IPS-18a (cell line): ENCODE data around the gene IRAK2.
A peak's percentile ranks its signal among the peaks of the same experiment; 100 is the strongest.
"Not testable (repeated sequence)": the region's sequence is repeated elsewhere in the genome, so short reads cannot be mapped to it uniquely, and the experiment has no call there.

Source experiments
- H3K27ac ChIP-seq: one replicate; pipeline ENCODE4 v1.5.1; 2013; ENCODE audit warnings: low read length
- H3K27me3 ChIP-seq: one replicate; pipeline ENCODE4 v1.6.1; 2013; ENCODE audit warnings: mild to moderate bottlenecking, low read length; ENCODE audit not compliant: control insufficient read depth, insufficient read depth
- H3K36me3 ChIP-seq: one replicate; pipeline ENCODE4 v1.6.1; 2013; ENCODE audit warnings: low read depth, low read length; ENCODE audit not compliant: control insufficient read depth
- H3K4me1 ChIP-seq: one replicate; pipeline ENCODE4 v1.6.1; 2013; ENCODE audit warnings: low read depth, low read length; ENCODE audit not compliant: control insufficient read depth
- H3K4me3 ChIP-seq: one replicate; pipeline ENCODE4 v1.5.1; 2013; ENCODE audit warnings: low read length
- H3K9ac ChIP-seq: one replicate; pipeline ENCODE4 v1.6.1; 2013; ENCODE audit warnings: mild to moderate bottlenecking, low read length, moderate library complexity
- H3K9me3 ChIP-seq: one replicate; pipeline ENCODE4 v1.6.1; 2013; ENCODE audit warnings: low read depth, low read length; ENCODE audit not compliant: control insufficient read depth

The IRAK2 gene

GRCh38 chr3:10162185-10162584 lies 2.5 kb upstream of the IRAK2 start:
- Histone ChIP-seq H3K4me1 (no peaks in the 10 kb centered on the region), H3K36me3 (no peaks in the 10 kb centered on the region), H3K27me3 (peaks cover 6% of the 10 kb centered on the region), H3K27ac (no peak overlapping the region), H3K9me3 (no peaks in the 10 kb centered on the region), H3K9ac (no peak overlapping the region), H3K4me3 (no peak overlapping the region)

DNA sequence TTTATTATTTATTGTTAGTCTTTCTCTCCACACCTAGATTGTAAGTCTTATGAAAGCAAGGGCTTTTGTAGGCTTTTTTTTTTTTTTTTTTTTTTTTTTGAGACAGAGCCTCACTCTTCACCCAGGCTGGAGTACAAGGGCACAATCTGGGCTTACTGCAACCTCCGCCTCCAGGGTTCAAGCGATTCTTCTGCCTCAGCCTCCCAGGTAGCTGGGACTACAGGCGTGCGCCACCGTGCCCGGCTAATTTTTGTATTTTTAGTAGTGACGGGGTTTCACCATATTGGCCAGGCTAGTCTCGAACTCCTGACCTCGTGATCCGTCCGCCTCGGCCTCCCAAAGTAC lies 546 bp upstream of the IRAK2 start:
- peak overlapping the region; percentile 77 for H3K4me3 ChIP-seq
- not testable (repeated sequence) for H3K4me1 ChIP-seq, H3K27me3 ChIP-seq, H3K27ac ChIP-seq, H3K9ac ChIP-seq, H3K9me3 ChIP-seq, H3K36me3 ChIP-seq

- Histone ChIP-seq H3K27ac (no peak overlapping the region), H3K4me3 (no peak overlapping the region), H3K9ac (no peak overlapping the region)
These were observed 1.5 kb downstream of the IRAK2 start for GRCh38 chr3:10166213-10166604.

DNA sequence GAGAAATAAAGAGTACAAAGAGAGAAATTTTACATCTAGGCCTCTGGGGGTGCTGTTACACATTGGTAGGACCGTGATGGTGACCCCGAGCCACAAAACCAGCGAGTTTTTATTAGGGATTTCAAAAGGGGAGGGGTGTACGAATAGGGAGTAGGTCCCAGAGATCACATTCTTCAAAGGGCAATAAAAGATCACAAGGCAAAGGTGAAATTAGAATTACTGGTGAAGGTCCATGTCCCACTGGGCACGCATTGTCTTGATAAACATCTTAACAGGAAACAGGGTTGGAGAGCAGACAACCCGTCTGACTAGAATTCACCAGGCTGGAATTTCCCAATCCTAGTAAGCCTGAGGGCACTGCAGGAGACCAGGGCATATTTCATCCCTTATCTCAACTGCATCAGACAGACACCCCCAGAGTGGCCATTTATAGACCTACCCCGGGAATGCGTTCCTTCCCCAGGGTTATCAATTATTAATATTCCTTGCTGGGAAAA lies 4.3 kb downstream of the IRAK2 start:
- H3K27ac ChIP-seq: no peak overlapping the region
- no peak overlapping the region for H3K9ac ChIP-seq
- H3K36me3 ChIP-seq: no peaks in the 10 kb centered on the region
- peaks cover 6% of the 10 kb centered on the region for H3K27me3 ChIP-seq
- no peaks in the 10 kb centered on the region for H3K4me1 ChIP-seq
- H3K9me3 ChIP-seq: no peaks in the 10 kb centered on the region
- H3K4me3 ChIP-seq: no peak overlapping the region

More at GRCh38 chr3:10166213-10166604, 1.5 kb downstream of the IRAK2 start:
- Histone ChIP-seq H3K27me3 (peaks cover 6% of the 10 kb centered on the region), H3K9me3 (no peaks in the 10 kb centered on the region), H3K4me1 (no peaks in the 10 kb centered on the region), H3K36me3 (no peaks in the 10 kb centered on the region)

- Histone ChIP-seq H3K27ac (no peak overlapping the region), H3K9ac (no peak overlapping the region), H3K4me1 (no peaks in the 10 kb centered on the region), H3K4me3 (no peak overlapping the region), H3K9me3 (no peaks in the 10 kb centered on the region), H3K36me3 (no peaks in the 10 kb centered on the region), H3K27me3 (no peaks in the 10 kb centered on the region)
These were observed 6.3 kb downstream of the IRAK2 start for GRCh38 chr3:10170915-10171478.

DNA sequence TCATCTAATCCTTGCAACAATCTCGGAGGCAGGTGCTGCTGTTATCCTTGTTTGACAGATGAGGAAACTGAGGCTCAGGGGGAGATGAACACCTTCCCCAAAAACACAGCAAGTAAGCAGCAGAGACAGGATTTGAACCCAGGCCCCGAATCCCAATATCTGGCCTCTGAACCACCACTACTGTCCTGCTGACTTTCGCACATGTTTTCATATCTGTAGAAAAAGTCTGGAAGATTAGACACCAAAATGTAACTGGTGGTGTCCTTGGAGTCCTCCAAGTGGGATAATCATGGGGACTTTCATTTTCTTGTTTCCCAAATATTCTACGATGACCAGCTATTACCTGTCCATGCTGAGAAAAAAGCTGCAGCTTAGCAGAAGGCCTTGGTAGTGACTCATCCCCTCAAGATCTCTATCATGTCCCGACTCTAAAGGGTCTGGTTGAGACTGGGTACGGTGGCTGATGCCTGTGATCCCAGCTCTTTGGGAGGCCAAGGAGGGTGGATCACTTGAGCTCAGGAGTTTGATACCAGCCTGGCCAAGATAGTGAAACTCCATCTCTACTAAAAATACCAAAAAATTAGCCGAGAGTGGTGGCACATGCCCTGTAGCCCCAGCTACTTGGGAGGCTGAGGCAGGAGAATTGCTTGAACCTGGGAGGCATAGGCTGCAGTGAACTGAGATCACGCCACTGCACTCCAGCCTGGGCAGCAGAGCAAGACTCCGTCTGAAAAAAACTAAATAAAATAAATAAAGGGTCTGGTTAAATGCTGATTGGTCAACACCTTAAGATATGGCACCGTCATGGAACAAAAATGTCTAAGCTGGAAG lies 8.6 kb downstream of the IRAK2 start:
- no peaks in the 10 kb centered on the region for H3K36me3 ChIP-seq
- H3K27ac ChIP-seq: no peak overlapping the region
- H3K27me3 ChIP-seq: no peaks in the 10 kb centered on the region
- no peaks in the 10 kb centered on the region for H3K9me3 ChIP-seq
- H3K4me1 ChIP-seq: no peaks in the 10 kb centered on the region
- H3K4me3 ChIP-seq: no peak overlapping the region
- no peak overlapping the region for H3K9ac ChIP-seq

GRCh38 chr3:10173926-10174435 lies 9.3 kb downstream of the IRAK2 start:
- Histone ChIP-seq H3K36me3 (no peaks in the 10 kb centered on the region), H3K27ac (no peak overlapping the region), H3K4me3 (no peak overlapping the region), H3K9ac (no peak overlapping the region), H3K4me1 (no peaks in the 10 kb centered on the region), H3K9me3 (no peaks in the 10 kb centered on the region), H3K27me3 (no peaks in the 10 kb centered on the region)

DNA sequence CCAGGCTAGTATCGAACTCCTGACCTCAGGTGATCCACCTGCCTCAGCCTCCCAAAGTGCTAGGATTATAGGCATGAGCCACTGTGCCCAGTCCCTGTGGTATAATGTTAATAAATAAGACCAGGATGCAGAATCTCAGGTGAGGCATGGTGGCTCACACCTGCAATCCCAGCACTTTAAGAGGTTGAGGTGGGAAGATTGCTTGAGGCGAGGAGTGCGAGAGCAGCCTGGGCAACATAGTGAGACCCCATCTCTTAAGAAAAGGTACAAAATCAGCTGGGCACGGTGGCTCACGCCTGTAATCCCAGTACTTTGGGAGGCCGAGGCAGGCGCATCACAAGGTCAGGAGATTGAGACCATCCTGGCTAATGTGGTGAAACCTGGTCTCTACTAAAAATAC lies 10.6 kb downstream of the IRAK2 start:
- H3K9ac ChIP-seq, H3K27me3 ChIP-seq, H3K4me1 ChIP-seq, H3K4me3 ChIP-seq, H3K9me3 ChIP-seq, H3K27ac ChIP-seq, H3K36me3 ChIP-seq: not testable (repeated sequence)

DNA sequence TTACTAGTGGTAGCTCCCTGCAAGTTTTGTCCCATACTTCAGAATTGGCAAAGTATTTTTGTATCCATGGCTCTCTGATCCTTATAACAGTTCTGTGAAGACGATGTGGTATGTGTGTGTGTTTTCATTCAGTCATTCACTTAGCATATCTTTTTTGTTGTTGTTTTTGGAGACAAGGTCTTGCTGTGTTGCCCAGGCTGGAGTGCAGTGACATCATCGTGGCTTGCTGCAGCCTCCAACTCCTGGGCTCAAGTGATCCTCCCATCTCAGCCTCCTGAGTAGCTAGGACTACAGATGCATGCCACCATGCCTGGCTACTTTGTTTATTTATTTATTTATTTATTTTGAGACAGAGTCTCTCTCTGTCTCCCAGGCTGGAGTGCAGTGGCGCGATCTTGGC lies 11.4 kb downstream of the IRAK2 start:
- not testable (repeated sequence) for H3K4me3 ChIP-seq

DNA sequence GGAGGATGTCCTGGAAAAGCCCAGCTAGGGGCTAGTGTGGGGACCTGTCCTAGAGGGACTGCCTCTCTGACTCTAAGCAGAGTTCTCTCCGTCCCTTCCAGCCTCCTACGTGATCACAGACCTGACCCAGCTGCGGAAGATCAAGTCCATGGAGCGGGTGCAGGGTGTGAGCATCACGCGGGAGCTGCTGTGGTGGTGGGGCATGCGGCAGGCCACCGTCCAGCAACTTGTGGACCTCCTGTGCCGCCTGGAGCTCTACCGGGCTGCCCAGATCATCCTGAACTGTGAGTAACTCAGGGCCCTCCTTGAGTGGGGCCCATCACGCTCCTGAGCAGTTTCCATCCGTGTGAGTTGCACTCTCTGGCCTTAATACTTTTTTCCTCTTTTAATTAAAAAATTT lies 13.0 kb downstream of the IRAK2 start:
- no peak overlapping the region for H3K27ac ChIP-seq
- no peaks in the 10 kb centered on the region for H3K36me3 ChIP-seq
- H3K9me3 ChIP-seq: no peaks in the 10 kb centered on the region
- H3K4me3 ChIP-seq: no peak overlapping the region
- no peaks in the 10 kb centered on the region for H3K4me1 ChIP-seq
- H3K9ac ChIP-seq: no peak overlapping the region
- H3K27me3 ChIP-seq: no peaks in the 10 kb centered on the region

More for the DNA sequence above, 11.4 kb downstream of the IRAK2 start:
- not testable (repeated sequence) for H3K36me3 ChIP-seq, H3K4me1 ChIP-seq, H3K27me3 ChIP-seq, H3K9me3 ChIP-seq, H3K9ac ChIP-seq, H3K27ac ChIP-seq

- H3K4me1 ChIP-seq: no peaks in the 10 kb centered on the region
- H3K4me3 ChIP-seq: no peak overlapping the region
- no peaks in the 10 kb centered on the region for H3K27me3 ChIP-seq
- H3K27ac ChIP-seq: no peak overlapping the region
- H3K9ac ChIP-seq: no peak overlapping the region
- H3K36me3 ChIP-seq: no peaks in the 10 kb centered on the region
- no peaks in the 10 kb centered on the region for H3K9me3 ChIP-seq
These were observed 14.2 kb downstream of the IRAK2 start for GRCh38 chr3:10178892-10179291.

DNA sequence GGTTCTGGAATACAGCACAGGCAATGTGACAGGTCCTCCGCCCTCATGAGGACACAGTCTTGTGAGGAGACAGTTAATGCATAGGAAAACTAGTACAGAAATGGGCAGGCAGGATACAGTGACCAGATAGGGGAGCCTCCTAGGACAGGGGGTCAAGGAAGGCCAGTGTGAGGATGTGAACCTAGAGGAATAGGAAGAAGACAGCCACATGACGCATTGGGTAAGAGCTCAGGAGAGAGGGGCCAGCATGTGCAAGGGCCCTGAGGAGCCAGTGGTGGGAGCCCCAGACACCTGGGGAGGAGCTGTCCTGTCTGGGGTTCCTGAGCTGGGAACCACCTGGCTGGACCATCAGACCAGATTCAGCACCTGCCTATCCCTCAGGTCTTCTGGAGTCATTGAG lies 15.6 kb downstream of the IRAK2 start:
- H3K9me3 ChIP-seq: no peaks in the 10 kb centered on the region
- no peak overlapping the region for H3K9ac ChIP-seq
- no peaks in the 10 kb centered on the region for H3K4me1 ChIP-seq
- no peaks in the 10 kb centered on the region for H3K36me3 ChIP-seq
- H3K27ac ChIP-seq: no peak overlapping the region
- H3K27me3 ChIP-seq: no peaks in the 10 kb centered on the region
- H3K4me3 ChIP-seq: no peak overlapping the region
